ENCODE data around the gene MMP20.

MMP20 gene

DNA sequence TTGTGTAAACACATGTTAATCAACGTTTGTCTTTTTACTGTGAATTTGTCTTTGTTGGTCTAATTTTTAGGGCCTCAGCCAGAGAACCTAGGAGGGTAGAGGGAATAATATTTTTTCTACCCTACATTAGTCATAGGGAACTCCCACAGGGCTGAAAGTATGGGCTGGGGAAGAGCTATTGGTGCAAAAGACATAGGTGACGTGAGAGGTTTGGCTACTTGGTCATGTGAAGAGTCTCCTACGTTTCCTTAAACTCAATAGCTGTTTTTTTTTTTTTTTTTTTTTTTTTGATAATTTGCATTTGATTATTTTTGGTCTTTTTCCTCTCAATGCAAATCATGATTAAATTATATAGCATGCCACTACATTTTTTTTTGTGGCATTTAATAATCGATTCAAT, 78.7 kb downstream of the MMP20 start:
- TF ChIP-seq, protein P1, sequence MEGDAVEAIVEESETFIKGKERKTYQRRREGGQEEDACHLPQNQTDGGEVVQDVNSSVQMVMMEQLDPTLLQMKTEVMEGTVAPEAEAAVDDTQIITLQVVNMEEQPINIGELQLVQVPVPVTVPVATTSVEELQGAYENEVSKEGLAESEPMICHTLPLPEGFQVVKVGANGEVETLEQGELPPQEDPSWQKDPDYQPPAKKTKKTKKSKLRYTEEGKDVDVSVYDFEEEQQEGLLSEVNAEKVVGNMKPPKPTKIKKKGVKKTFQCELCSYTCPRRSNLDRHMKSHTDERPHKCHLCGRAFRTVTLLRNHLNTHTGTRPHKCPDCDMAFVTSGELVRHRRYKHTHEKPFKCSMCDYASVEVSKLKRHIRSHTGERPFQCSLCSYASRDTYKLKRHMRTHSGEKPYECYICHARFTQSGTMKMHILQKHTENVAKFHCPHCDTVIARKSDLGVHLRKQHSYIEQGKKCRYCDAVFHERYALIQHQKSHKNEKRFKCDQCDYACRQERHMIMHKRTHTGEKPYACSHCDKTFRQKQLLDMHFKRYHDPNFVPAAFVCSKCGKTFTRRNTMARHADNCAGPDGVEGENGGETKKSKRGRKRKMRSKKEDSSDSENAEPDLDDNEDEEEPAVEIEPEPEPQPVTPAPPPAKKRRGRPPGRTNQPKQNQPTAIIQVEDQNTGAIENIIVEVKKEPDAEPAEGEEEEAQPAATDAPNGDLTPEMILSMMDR (IDR thresholded peaks at IDR 0.05; ENCODE audit: insufficient read depth, low read depth, low read length, missing control alignments), result no peak
- H3K4me3 ChIP-seq (ENCODE audit: low read depth, low read length), result no peak overlapping the region
- peak; percentile 62 for DNase-seq (ENCODE audit: low read depth)

DNA sequence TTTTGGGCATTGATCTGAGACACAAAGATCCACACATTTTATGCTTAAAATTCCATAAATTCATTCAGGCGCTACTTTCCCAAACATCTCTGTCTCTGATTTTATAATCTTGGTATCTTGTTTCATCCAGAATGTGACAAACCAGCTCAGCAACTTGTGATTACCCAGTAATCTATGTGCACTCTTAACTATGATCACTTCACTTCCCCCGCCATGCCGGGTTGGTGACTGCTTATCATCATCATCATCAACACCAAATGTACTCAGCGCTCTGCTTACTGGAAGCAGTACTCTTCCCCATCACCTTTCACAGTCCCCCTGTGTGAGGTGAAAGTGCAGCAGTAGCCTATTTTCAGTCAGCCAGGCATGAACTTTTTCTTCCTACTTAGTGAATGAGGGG, 79.4 kb downstream of the MMP20 start:
- no peak overlapping the region for H3K4me3 ChIP-seq (ENCODE audit: low read depth, low read length)
- DNase-seq (ENCODE audit: low read depth), result no peak

DNA sequence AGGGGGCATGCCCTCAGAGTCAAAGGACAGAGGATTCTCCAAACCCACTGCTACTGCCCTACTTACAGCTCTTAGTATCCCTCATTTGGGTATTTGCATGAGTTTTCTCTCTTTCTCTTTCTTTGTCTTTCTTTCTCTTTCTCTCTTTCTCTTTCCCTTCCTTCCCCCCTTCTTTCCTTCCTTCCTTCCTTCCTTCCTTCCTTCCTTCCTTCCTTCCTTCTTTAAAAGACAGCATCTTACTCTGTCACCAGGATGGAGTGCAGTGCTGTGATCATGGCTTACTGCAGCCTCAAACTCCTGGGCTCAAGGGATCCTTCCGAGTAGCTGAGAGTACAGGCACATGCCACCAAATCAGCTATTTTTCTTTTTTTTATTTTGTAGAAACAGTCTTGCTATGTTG, 80.5 kb downstream of the MMP20 start:
- H3K4me3 ChIP-seq (ENCODE audit: low read depth, low read length), result no peak overlapping the region
- TF ChIP-seq, protein P1 (IDR thresholded peaks at IDR 0.05; ENCODE audit: insufficient read depth, low read depth, low read length, missing control alignments), result no peak
- no peak for DNase-seq (ENCODE audit: low read depth)

More for the DNA sequence above, 79.4 kb downstream of the MMP20 start:
- TF ChIP-seq, protein P1 (IDR thresholded peaks at IDR 0.05; ENCODE audit: insufficient read depth, low read depth, low read length, missing control alignments), result no peak

DNA sequence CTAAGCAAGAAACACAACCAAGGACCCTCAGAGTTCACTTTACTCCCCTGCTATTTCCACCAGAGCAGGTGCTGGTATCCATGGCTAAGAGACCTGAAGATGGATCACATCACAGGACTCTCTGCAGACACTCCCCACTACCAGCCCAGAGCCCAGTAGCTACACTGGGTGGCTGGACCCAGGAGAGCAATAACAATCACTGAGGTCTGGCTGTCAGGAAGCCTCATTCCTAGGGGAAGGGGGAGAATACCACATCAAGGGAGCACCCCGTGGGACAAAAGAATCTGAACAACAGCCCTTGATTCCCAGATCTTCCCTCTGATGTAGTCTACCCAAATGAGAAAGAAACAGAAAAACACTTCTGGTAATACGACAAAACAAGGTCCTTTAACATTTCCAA, 85.6 kb downstream of the MMP20 start:
- DNase-seq (ENCODE audit: low read depth), result no peak
- H3K4me3 ChIP-seq (ENCODE audit: low read depth, low read length), result no peak overlapping the region
- TF ChIP-seq, protein P1 (IDR thresholded peaks at IDR 0.05; ENCODE audit: insufficient read depth, low read depth, low read length, missing control alignments), result no peak

DNA sequence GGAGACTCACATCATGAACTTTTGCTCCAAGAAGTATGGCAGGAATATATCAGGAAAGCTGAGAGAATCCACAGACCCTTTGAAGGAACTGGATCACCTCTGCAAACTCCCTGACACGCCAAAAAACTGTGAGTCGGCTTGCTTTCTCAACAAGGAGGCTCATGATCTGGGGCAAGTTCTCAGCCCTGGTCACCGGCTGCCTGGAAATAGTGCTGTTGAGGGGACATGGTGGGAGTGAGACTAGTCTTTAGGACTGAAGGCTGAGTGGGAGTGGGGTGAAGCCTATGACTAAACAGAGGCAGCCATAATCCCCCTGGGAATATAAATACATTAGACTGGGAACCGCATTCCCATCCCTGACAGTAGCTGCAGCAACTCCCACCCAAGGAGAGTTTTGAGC, 86.2 kb downstream of the MMP20 start:
- TF ChIP-seq, protein P1 (IDR thresholded peaks at IDR 0.05; ENCODE audit: insufficient read depth, low read depth, low read length, missing control alignments), result no peak
- H3K4me3 ChIP-seq (ENCODE audit: low read depth, low read length), result no peak overlapping the region
- no peak for DNase-seq (ENCODE audit: low read depth)

DNA sequence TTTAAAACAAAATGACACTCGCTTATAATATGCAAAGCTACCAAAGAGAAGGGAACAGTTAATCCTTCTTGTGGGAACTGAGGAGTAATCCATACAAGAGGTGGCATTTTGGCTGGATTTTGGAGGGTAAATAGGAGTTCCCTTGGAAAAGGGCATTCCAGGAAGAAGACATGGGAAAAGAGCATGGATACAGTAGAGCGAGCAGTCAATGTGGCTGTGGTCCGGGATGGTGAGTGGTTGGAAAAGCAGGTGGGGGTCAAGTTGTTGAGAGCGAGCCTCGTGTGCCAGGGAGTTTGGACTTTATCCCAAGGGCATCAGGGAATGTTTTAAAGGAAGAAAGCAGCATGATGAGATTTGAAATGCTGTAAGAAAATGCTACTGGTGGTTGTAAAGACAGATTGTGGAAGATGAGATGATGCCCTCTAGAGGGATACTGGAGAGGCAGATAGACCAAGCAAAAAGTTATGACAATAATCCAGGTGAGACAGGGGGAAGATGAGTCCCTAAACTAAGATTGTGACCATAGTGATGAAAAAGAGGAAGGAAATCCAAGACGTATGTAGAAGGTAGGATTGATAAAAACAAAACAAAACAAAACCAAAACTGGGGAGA, 90.8 kb downstream of the MMP20 start:
- no peak overlapping the region for H3K4me3 ChIP-seq (ENCODE audit: low read depth, low read length)
- TF ChIP-seq, protein P1 (IDR thresholded peaks at IDR 0.05; ENCODE audit: insufficient read depth, low read depth, low read length, missing control alignments), result peak; percentile 8
- peak; percentile 12 for DNase-seq (ENCODE audit: low read depth)

DNA sequence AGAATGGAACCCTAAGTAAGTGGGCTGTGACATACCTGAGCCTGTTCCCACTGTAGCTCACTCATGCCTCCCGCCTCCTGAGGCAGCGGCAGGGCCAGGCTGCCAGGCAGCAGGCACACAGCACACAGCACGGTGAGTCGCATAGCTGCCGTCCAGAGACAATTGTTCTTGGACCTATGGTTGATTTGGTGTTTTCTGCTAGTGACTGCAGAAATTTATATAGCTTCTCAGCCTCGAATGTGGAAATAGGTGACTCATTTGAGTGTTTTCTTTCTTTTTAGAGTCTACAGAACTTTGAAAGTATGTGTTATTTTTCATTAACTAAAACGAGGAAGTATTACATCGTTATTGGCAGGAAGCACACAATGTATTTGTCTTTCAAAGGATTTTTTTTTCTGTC, 94.6 kb downstream of the MMP20 start, which contains the start of gene MMP7:
TSS of gene MMP7 (minus strand) at position 190 of the 400 bp plus-strand sequence. CDS start at position 143, 47 bp downstream.
- TF ChIP-seq, protein P1 (IDR thresholded peaks at IDR 0.05; ENCODE audit: insufficient read depth, low read depth, low read length, missing control alignments), result no peak
- no peak within 1 kb of the TSS for H3K4me3 ChIP-seq (ENCODE audit: low read depth, low read length)
- DNase-seq (ENCODE audit: low read depth), result no peak
